Measurements from ENCODE around the gene SERPINB1. TPM values are rescaled to one million over a fixed set of nuclear protein-coding genes. Genes with fewer than 3 reads are reported as not detected.

The SERPINB1 gene
- total RNA-seq, 4 donors from 2014 or later: 21.3 to 29.0 (median 23.1) TPM

- no peak for DNase-seq (ENCODE audit: low spot score in 2 of 2)
- Histone ChIP-seq H3K27me3 (no peaks in the 10 kb centered on the region), H3K4me3 (no peak overlapping the region), H3K27ac (peak overlapping the region; percentile 17 to 71 (median 42)), H3K9me3 (peaks cover 0 to 15% (median 0%) of the 10 kb centered on the region in 4 donors), H3K36me3 (peaks cover 0 to 8% (median 0%) of the 10 kb centered on the region in 3 donors), H3K4me1 (peaks cover 0 to 34% (median 0%) of the 10 kb centered on the region in 4 donors)
- no peak for TF ChIP-seq EP300 (IDR thresholded peaks at IDR 0.05)
- no peak for TF ChIP-seq CTCF (IDR thresholded peaks at IDR 0.05)
- no peak for TF ChIP-seq POLR2A (IDR thresholded peaks at IDR 0.05)
- WGBS, 2 donors: 33 to 34% methylated on average over 3 of the region's 3 CpGs
These were observed 23.1 kb downstream of the SERPINB1 start for GRCh38 chr6:2818593-2818992.

GRCh38 chr6:2817903-2818443, 23.7 kb downstream of the SERPINB1 start:
- 32 to 38% methylated on average over 4 of the region's 4 CpGs for WGBS, 2 donors
- Histone ChIP-seq H3K36me3 (peaks cover 0 to 8% (median 0%) of the 10 kb centered on the region in 3 donors), H3K27me3 (no peaks in the 10 kb centered on the region), H3K27ac (peak overlapping the region in 3 of 4 donors; percentile 17 to 71 (median 61)), H3K4me1 (peaks cover 0 to 34% (median 0%) of the 10 kb centered on the region in 4 donors), H3K4me3 (no peak overlapping the region), H3K9me3 (peaks cover 0 to 15% (median 0%) of the 10 kb centered on the region in 4 donors)
- no peak for DNase-seq (ENCODE audit: low spot score in 2 of 2)
- no peak for TF ChIP-seq CTCF (IDR thresholded peaks at IDR 0.05)
- TF ChIP-seq POLR2A (IDR thresholded peaks at IDR 0.05): no peak
- peak in 1 of 2 donors; percentile 55 for TF ChIP-seq EP300 (IDR thresholded peaks at IDR 0.05)

GRCh38 chr6:2816158-2816557, 25.5 kb downstream of the SERPINB1 start:
- DNase-seq (ENCODE audit: low spot score in 2 of 2): no peak
- Histone ChIP-seq H3K36me3 (peaks cover 0 to 8% (median 0%) of the 10 kb centered on the region in 3 donors), H3K9me3 (peaks cover 0 to 15% (median 0%) of the 10 kb centered on the region in 4 donors), H3K27ac (no peak overlapping the region), H3K4me3 (no peak overlapping the region), H3K27me3 (no peaks in the 10 kb centered on the region), H3K4me1 (peaks cover 0 to 34% (median 0%) of the 10 kb centered on the region in 4 donors)
- no peak for TF ChIP-seq POLR2A (IDR thresholded peaks at IDR 0.05)
- TF ChIP-seq CTCF (IDR thresholded peaks at IDR 0.05): no peak
- no peak for TF ChIP-seq EP300 (IDR thresholded peaks at IDR 0.05)

- Histone ChIP-seq H3K9me3 (peaks cover 0 to 15% (median 0%) of the 10 kb centered on the region in 4 donors), H3K36me3 (peaks cover 0 to 8% (median 0%) of the 10 kb centered on the region in 3 donors), H3K4me1 (peaks cover 0 to 9% (median 0%) of the 10 kb centered on the region in 4 donors), H3K27me3 (no peaks in the 10 kb centered on the region), H3K4me3 (no peak overlapping the region), H3K27ac (no peak overlapping the region)
- 93 to 99% methylated on average over 3 of the region's 3 CpGs for WGBS, 2 donors
- TF ChIP-seq EP300 (IDR thresholded peaks at IDR 0.05): no peak
- TF ChIP-seq POLR2A (IDR thresholded peaks at IDR 0.05): no peak
- TF ChIP-seq CTCF (IDR thresholded peaks at IDR 0.05): no peak
- no peak for DNase-seq (ENCODE audit: low spot score in 2 of 2)
These were observed 29.0 kb downstream of the SERPINB1 start for GRCh38 chr6:2812695-2813094.

- Histone ChIP-seq H3K36me3 (no peaks in the 10 kb centered on the region), H3K9me3 (peaks cover 0 to 2% (median 0%) of the 10 kb centered on the region in 4 donors), H3K27ac (no peak overlapping the region), H3K4me3 (no peak overlapping the region), H3K27me3 (no peaks in the 10 kb centered on the region), H3K4me1 (peaks cover 0 to 6% (median 0%) of the 10 kb centered on the region in 4 donors)
- DNase-seq (ENCODE audit: low spot score in 2 of 2): no peak
- no peak for TF ChIP-seq POLR2A (IDR thresholded peaks at IDR 0.05)
- TF ChIP-seq EP300 (IDR thresholded peaks at IDR 0.05): no peak
- no peak for TF ChIP-seq CTCF (IDR thresholded peaks at IDR 0.05)
- 92 to 97% methylated on average over 9 of the region's 9 CpGs for WGBS, 2 donors
These were observed 31.5 kb downstream of the SERPINB1 start for GRCh38 chr6:2810092-2810671.

All from tibial nerve (tissue), 4 donors.